ENCODE data around the gene NRIP1. TPM values are rescaled to one million over a fixed set of nuclear protein-coding genes. Genes with fewer than 3 reads are reported as not detected.

NRIP1 gene
- polyA plus RNA-seq, 3 donors: 4.3 to 28.2 (median 23.5) TPM

- H3K4me1 Mint-ChIP-seq: no peaks in the 10 kb centered on the region
- H3K36me3 Mint-ChIP-seq: no peaks in the 10 kb centered on the region
- intact Hi-C loops (cut with micrococcal nuclease): no loop called here
- Histone ChIP-seq H3K4me2 (replicated peaks; ENCODE audit: extremely low read depth, low read length, poor library complexity, severe bottlenecking) (no peak overlapping the region), H3K9me3 (replicated peaks in 1 of 2; ENCODE audit: control insufficient read depth in 1 of 2, insufficient read depth in 1 of 2, low read length in 2 of 2) (peaks cover 0 to 3% of the 10 kb centered on the region in 2 donors), H3K9ac (ENCODE audit: insufficient read depth, low read length, poor library complexity, severe bottlenecking) (no peak overlapping the region), H3K36me3 (replicated peaks in 1 of 2; ENCODE audit: control insufficient read depth in 1 of 2, insufficient read depth in 2 of 2, low read length in 2 of 2) (no peaks in the 10 kb centered on the region), H3K4me3 (replicated peaks in 1 of 3; ENCODE audit: low read depth in 2 of 3, low read length in 3 of 3) (no peak overlapping the region), H3K27me3 (ENCODE audit: control insufficient read depth in 2 of 2, insufficient read depth in 2 of 2, low read length in 2 of 2) (no peaks in the 10 kb centered on the region), H3K4me1 (ENCODE audit: control insufficient read depth in 1 of 2, insufficient read depth in 2 of 2, low read length in 2 of 2) (no peaks in the 10 kb centered on the region), H3K27ac (ENCODE audit: low read depth in 1 of 2, low read length in 2 of 2) (no peak overlapping the region), H2AFZ (ENCODE audit: insufficient read depth, low read depth, low read length, poor library complexity, severe bottlenecking) (no peak overlapping the region), H3K79me2 (ENCODE audit: insufficient read depth, low read length) (no peaks in the 10 kb centered on the region), H4K20me1 (ENCODE audit: insufficient read depth, low read length) (no peaks in the 10 kb centered on the region)
- TF ChIP-seq CTCF (IDR thresholded peaks at IDR 0.05): no peak
- H3K4me3 Mint-ChIP-seq: no peak overlapping the region
- H3K27ac Mint-ChIP-seq: no peak overlapping the region
- H3K9me3 Mint-ChIP-seq: peaks cover 0 to 7% (median 0%) of the 10 kb centered on the region in 7 donors
- WGBS (ENCODE audit: insufficient coverage): 100% methylated on average over 1 of the region's 4 CpGs
- DNase-seq: no peak
- H3K27me3 Mint-ChIP-seq (ENCODE audit: low read depth in 3 of 3): no peaks in the 10 kb centered on the region
Observed at GRCh38 chr21:14949603-14950002, 115.2 kb downstream of the NRIP1 start.

GRCh38 chr21:14947613-14948160 is 117.1 kb downstream of the NRIP1 start:
- H3K4me1 ChIP-seq (ENCODE audit: control insufficient read depth in 1 of 2, insufficient read depth in 2 of 2, low read length in 2 of 2): no peaks in the 10 kb centered on the region
- no peak overlapping the region for H3K9ac ChIP-seq (ENCODE audit: insufficient read depth, low read length, poor library complexity, severe bottlenecking)
- H3K27ac ChIP-seq (ENCODE audit: low read depth in 1 of 2, low read length in 2 of 2): no peak overlapping the region
- H4K20me1 ChIP-seq (ENCODE audit: insufficient read depth, low read length): no peaks in the 10 kb centered on the region
- 84% methylated on average over 2 of the region's 5 CpGs for WGBS (ENCODE audit: insufficient coverage)
- H3K4me2 ChIP-seq (replicated peaks; ENCODE audit: extremely low read depth, low read length, poor library complexity, severe bottlenecking): no peak overlapping the region
- H3K9me3 ChIP-seq (replicated peaks in 1 of 2; ENCODE audit: control insufficient read depth in 1 of 2, insufficient read depth in 1 of 2, low read length in 2 of 2): peaks cover 0 to 3% of the 10 kb centered on the region in 2 donors
- H3K36me3 ChIP-seq (replicated peaks in 1 of 2; ENCODE audit: control insufficient read depth in 1 of 2, insufficient read depth in 2 of 2, low read length in 2 of 2): no peaks in the 10 kb centered on the region
- TF ChIP-seq CTCF (IDR thresholded peaks at IDR 0.05): no peak
- intact Hi-C loops (cut with micrococcal nuclease): no loop called here
- peaks cover 2% of the 10 kb centered on the region for H3K4me1 Mint-ChIP-seq
- H3K36me3 Mint-ChIP-seq: no peaks in the 10 kb centered on the region
- no peak overlapping the region for H3K27ac Mint-ChIP-seq
- H3K9me3 Mint-ChIP-seq: peaks cover 0 to 7% (median 0%) of the 10 kb centered on the region in 7 donors
- no peak overlapping the region for H2AFZ ChIP-seq (ENCODE audit: insufficient read depth, low read depth, low read length, poor library complexity, severe bottlenecking)
- DNase-seq: no peak
- no peak overlapping the region for H3K4me3 Mint-ChIP-seq
- H3K4me3 ChIP-seq (replicated peaks in 1 of 3; ENCODE audit: low read depth in 2 of 3, low read length in 3 of 3): no peak overlapping the region
- H3K79me2 ChIP-seq (ENCODE audit: insufficient read depth, low read length): no peaks in the 10 kb centered on the region
- no peaks in the 10 kb centered on the region for H3K27me3 Mint-ChIP-seq (ENCODE audit: low read depth in 3 of 3)
- no peaks in the 10 kb centered on the region for H3K27me3 ChIP-seq (ENCODE audit: control insufficient read depth in 2 of 2, insufficient read depth in 2 of 2, low read length in 2 of 2)

Measured in CD14-positive monocyte (primary cell).